Fibroblast of lung (primary cell): ENCODE results near the gene WIPI1.

Experiments used
- EZH2 ChIP-seq: IDR thresholded peaks from 2 replicates; pipeline ENCODE4 v1.5.1; 2012; ENCODE audit warnings: low read length, control low read depth, mild to moderate bottlenecking; ENCODE audit errors: missing control alignments
- TF ChIP-seq, protein P1 (sequence below), 2 donors: IDR thresholded peaks in 1 of 2; conservative IDR thresholded peaks in 1 of 2; 1 replicate in 1 of 2; 2 replicates in 1 of 2; pipeline ENCODE4 v1.5.1; 2011 to 2012; ENCODE audit warnings: low read length in 2 of 2, control low read depth in 1 of 2, inconsistent platforms in 1 of 2, low read depth in 1 of 2, mild to moderate bottlenecking in 1 of 2

- TF ChIP-seq, protein P1, sequence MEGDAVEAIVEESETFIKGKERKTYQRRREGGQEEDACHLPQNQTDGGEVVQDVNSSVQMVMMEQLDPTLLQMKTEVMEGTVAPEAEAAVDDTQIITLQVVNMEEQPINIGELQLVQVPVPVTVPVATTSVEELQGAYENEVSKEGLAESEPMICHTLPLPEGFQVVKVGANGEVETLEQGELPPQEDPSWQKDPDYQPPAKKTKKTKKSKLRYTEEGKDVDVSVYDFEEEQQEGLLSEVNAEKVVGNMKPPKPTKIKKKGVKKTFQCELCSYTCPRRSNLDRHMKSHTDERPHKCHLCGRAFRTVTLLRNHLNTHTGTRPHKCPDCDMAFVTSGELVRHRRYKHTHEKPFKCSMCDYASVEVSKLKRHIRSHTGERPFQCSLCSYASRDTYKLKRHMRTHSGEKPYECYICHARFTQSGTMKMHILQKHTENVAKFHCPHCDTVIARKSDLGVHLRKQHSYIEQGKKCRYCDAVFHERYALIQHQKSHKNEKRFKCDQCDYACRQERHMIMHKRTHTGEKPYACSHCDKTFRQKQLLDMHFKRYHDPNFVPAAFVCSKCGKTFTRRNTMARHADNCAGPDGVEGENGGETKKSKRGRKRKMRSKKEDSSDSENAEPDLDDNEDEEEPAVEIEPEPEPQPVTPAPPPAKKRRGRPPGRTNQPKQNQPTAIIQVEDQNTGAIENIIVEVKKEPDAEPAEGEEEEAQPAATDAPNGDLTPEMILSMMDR (conservative IDR thresholded peaks at IDR 0.05 in 1 of 2, IDR thresholded peaks at IDR 0.05 in 1 of 2; ENCODE audit: low read depth in 1 of 2, low read length in 2 of 2): no peak
- TF ChIP-seq EZH2: no peak
Measured at GRCh38 chr17:68424203-68424602, 33.1 kb downstream of the WIPI1 start.
